Calu3 (cell line): Measurements from ENCODE around the gene DUSP10. TPM values are rescaled to one million over a fixed set of nuclear protein-coding genes. Genes with fewer than 3 reads are reported as not detected.

Experiments used
- BruUV-seq: library from RNA; stranded (reverse); fragments of 400-500 nt; replicated peaks from 2 replicates; lab custom pipeline; 2021; lab: Mats Ljungman, UMichigan
- CTCF ChIA-PET: fragments of 300-600 bp; sonication (Branson Sonifier 250); formaldehyde crosslinking; loops from one replicate; lab custom pipeline; 2022; ENCODE audit warnings: antibody characterized with exemption; lab: Charles Lee
- DNase-seq: peaks from one replicate; pipeline ENCODE4 v3.0.0; 2022
- H3K27ac Mint-ChIP-seq: one replicate; pipeline ENCODE4 v1.8.0; 2022; ENCODE audit warnings: mixed read lengths; ENCODE audit not compliant: unreplicated experiment
- H3K27me3 Mint-ChIP-seq: one replicate; pipeline ENCODE4 v1.8.0; 2022; ENCODE audit warnings: mixed read lengths; ENCODE audit not compliant: unreplicated experiment
- H3K36me3 Mint-ChIP-seq: one replicate; pipeline ENCODE4 v1.8.0; 2022; ENCODE audit warnings: mild to moderate bottlenecking, moderate library complexity, mixed read lengths; ENCODE audit not compliant: insufficient read depth, unreplicated experiment
- H3K4me1 Mint-ChIP-seq: one replicate; pipeline ENCODE4 v1.8.0; 2022; ENCODE audit warnings: mild to moderate bottlenecking, low read depth, mixed read lengths; ENCODE audit not compliant: unreplicated experiment
- H3K4me3 Mint-ChIP-seq: one replicate; pipeline ENCODE4 v1.8.0; 2022; ENCODE audit warnings: mild to moderate bottlenecking, low read depth, moderate library complexity, mixed read lengths; ENCODE audit not compliant: unreplicated experiment
- H3K9me3 Mint-ChIP-seq: one replicate; pipeline ENCODE4 v1.8.0; 2022; ENCODE audit warnings: low read depth, mixed read lengths; ENCODE audit not compliant: unreplicated experiment
- intact Hi-C: fragments of 100-400 bp; cut with micrococcal nuclease; formaldehyde crosslinking; loops from one replicate; pipeline ENCODE4 v1.10.0; 2022; ENCODE audit not compliant: unreplicated experiment
- total RNA-seq: library from RNA; stranded (reverse); gene quantifications from 2 replicates; pipeline ENCODE4 v1.2.3, GENCODE V29; 2022
- TF ChIP-seq, protein P1 (sequence below): fragments of 200-600 bp; IDR thresholded peaks from one replicate; pipeline ENCODE4 v1.8.0; 2022; ENCODE audit warnings: antibody characterized with exemption; ENCODE audit not compliant: unreplicated experiment

DUSP10 gene
- total RNA-seq, 1 experiment from 2014 or later: 55.1 TPM

DNA sequence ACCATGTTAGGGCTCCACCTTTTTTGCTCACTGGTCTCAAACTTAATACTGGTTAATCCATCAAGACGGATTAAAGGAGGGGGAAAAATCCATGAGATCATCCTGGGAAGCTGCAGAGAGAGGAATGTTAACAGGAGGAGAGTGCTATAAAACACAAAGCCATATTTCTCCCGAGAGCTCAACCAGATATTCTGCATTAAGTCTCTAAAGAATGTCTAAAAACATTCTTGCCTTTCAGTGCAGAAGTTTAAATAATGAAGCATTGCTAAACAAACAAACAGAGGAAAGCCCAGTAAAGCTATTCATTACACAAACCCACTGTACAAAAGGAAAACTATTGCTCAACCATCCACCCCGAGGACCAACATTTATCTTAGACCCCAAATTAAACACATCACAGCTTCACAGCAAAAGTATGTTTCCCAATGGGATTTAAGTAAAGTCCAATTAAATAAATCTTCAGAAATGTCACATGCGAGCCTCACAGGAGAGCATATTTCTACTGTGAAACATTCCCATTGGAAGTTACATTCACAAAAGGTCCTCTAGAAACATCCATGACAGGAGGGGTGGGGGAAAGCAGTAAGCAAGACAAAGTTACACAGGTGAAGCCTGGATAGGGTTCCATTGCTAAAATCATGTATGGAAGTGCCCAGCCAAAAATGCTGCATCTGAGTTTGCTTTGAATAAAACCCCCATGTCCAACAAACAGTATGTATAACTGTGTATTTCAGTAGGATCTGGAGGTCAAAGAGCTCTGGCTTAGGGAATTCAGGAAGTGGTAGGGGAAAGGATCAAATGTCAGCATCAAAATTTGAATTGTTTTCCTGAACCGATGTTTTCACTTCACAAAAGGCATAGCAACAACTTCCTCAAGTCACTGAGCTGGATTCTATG, 23.3 kb downstream of the DUSP10 start:
- H3K36me3 Mint-ChIP-seq: peaks cover 59% of the 10 kb centered on the region
- H3K27me3 Mint-ChIP-seq: no peaks in the 10 kb centered on the region
- H3K4me1 Mint-ChIP-seq: peaks cover 92% of the 10 kb centered on the region
- CTCF ChIA-PET: interaction anchor here (1.2 to 3.2 kb wide), 6 partner anchors 10 to 241 kb away, joined by 3 to 9 read pairs (median 6); no protein-coding TSS in a partner anchor
- H3K9me3 Mint-ChIP-seq: no peaks in the 10 kb centered on the region
- no TSS peak for BruUV-seq
- H3K4me3 Mint-ChIP-seq: peak overlapping the region; percentile 10
- TF ChIP-seq, protein P1, sequence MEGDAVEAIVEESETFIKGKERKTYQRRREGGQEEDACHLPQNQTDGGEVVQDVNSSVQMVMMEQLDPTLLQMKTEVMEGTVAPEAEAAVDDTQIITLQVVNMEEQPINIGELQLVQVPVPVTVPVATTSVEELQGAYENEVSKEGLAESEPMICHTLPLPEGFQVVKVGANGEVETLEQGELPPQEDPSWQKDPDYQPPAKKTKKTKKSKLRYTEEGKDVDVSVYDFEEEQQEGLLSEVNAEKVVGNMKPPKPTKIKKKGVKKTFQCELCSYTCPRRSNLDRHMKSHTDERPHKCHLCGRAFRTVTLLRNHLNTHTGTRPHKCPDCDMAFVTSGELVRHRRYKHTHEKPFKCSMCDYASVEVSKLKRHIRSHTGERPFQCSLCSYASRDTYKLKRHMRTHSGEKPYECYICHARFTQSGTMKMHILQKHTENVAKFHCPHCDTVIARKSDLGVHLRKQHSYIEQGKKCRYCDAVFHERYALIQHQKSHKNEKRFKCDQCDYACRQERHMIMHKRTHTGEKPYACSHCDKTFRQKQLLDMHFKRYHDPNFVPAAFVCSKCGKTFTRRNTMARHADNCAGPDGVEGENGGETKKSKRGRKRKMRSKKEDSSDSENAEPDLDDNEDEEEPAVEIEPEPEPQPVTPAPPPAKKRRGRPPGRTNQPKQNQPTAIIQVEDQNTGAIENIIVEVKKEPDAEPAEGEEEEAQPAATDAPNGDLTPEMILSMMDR: no peak
- DNase-seq: no peak
- intact Hi-C loops: no loop called here
- H3K27ac Mint-ChIP-seq: peak overlapping the region; percentile 53

DNA sequence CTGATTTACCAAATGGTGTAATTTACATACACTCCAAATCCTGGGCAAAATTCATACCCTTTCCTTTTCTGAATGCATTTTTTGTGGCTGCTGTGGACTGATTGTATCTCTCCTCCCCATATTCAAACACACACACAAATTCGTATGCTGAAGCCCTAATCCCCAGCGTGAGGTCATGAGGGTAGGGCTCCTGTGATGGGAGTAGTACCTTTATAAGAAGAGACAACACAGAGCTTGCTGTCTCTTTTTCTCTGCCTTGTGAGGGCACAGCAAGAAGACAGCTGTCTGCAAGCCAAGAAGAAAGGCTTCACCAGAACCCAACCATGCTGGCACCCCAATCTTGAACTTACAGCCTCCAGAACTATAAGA, 24.4 kb downstream of the DUSP10 start:
- peak overlapping the region; percentile 31 for H3K4me3 Mint-ChIP-seq
- peaks cover 96% of the 10 kb centered on the region for H3K4me1 Mint-ChIP-seq
- H3K27ac Mint-ChIP-seq: peak overlapping the region; percentile 57
- H3K9me3 Mint-ChIP-seq: no peaks in the 10 kb centered on the region
- BruUV-seq: no TSS peak
- no peaks in the 10 kb centered on the region for H3K27me3 Mint-ChIP-seq
- intact Hi-C loops: no loop called here
- TF ChIP-seq, protein P1: no peak
- CTCF ChIA-PET: interaction anchor here (1.2 to 3.2 kb wide), 4 partner anchors 8 to 240 kb away, joined by 3 to 9 read pairs (median 6); no protein-coding TSS in a partner anchor
- DNase-seq: no peak
- H3K36me3 Mint-ChIP-seq: peaks cover 54% of the 10 kb centered on the region

DNA sequence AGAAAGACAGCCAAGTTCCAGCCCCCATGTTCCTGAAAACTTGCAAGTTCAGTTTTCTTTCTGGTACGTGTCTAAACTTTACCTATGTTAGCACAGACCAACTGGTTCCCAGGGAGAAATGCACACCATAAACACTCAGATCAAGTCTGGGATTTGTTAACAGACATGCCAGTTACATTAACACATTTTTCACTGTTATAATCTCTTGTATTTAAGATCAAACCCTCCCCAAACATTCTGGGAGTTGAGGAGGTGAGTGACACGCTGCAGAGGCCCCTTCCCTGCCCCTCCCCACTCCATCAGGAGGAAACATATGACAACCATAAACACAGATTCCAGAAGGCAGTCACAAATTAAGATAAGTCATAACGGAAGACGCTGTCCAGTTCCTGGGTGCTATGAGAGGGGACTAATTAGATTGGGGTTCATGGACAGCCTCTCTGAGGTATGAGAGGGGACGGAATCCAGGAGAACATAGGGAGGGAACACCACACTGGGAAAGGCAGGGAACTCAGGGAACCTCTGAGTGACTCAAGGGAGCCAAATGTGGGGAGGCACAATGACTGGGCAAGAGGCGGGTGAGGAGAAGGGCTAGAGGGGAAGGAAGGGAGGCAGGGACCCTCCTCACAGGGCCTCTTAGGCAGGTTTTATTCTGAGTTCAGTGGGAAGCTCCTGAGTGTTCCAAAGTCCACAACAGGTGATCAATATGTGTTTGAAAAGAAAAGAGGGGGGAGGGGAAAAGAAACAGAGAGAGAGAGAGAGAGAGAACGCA, 25.0 kb downstream of the DUSP10 start:
- peak overlapping the region; percentile 57 for H3K27ac Mint-ChIP-seq
- peak overlapping the region; percentile 31 for H3K4me3 Mint-ChIP-seq
- peaks cover 96% of the 10 kb centered on the region for H3K4me1 Mint-ChIP-seq

More for the DNA sequence above, 25.0 kb downstream of the DUSP10 start:
- intact Hi-C loops: no loop called here
- CTCF ChIA-PET: interaction anchor here (1.3 to 2.3 kb wide), 2 partner anchors 8 to 17 kb away, joined by 5 to 6 read pairs; no protein-coding TSS in a partner anchor
- no TSS peak for BruUV-seq
- no peak for DNase-seq
- TF ChIP-seq, protein P1: no peak
- Mint-ChIP-seq H3K36me3 (peaks cover 49% of the 10 kb centered on the region), H3K27me3 (no peaks in the 10 kb centered on the region), H3K9me3 (no peaks in the 10 kb centered on the region)
